Measurements from ENCODE around the gene CCDC148.

The CCDC148 gene

GRCh38 chr2:158391876-158392275, 64.7 kb downstream of the CCDC148 start:
- no peak for TF ChIP-seq CTCF (IDR thresholded peaks at IDR 0.05; ENCODE audit: control insufficient read depth, insufficient read depth, low read depth, low read length, missing control alignments)
- no peak for DNase-seq (ENCODE audit: low read depth)
- H3K4me3 ChIP-seq (ENCODE audit: control insufficient read depth, low read depth, low read length) = no peak overlapping the region

GRCh38 chr2:158391361-158391760, 65.2 kb downstream of the CCDC148 start:
- no peak for TF ChIP-seq CTCF (IDR thresholded peaks at IDR 0.05; ENCODE audit: control insufficient read depth, insufficient read depth, low read depth, low read length, missing control alignments)
- no peak overlapping the region for H3K4me3 ChIP-seq (ENCODE audit: control insufficient read depth, low read depth, low read length)
- no peak for DNase-seq (ENCODE audit: low read depth)

GRCh38 chr2:158388159-158388558, 68.4 kb downstream of the CCDC148 start:
- no peak overlapping the region for H3K4me3 ChIP-seq (ENCODE audit: control insufficient read depth, low read depth, low read length)
- no peak for TF ChIP-seq CTCF (IDR thresholded peaks at IDR 0.05; ENCODE audit: control insufficient read depth, insufficient read depth, low read depth, low read length, missing control alignments)
- DNase-seq (ENCODE audit: low read depth) = no peak

GRCh38 chr2:158385646-158386045, 70.9 kb downstream of the CCDC148 start:
- TF ChIP-seq CTCF (IDR thresholded peaks at IDR 0.05; ENCODE audit: control insufficient read depth, insufficient read depth, low read depth, low read length, missing control alignments) = no peak
- no peak overlapping the region for H3K4me3 ChIP-seq (ENCODE audit: control insufficient read depth, low read depth, low read length)
- DNase-seq (ENCODE audit: low read depth) = no peak

- TF ChIP-seq CTCF (IDR thresholded peaks at IDR 0.05; ENCODE audit: control insufficient read depth, insufficient read depth, low read depth, low read length, missing control alignments) = no peak
- DNase-seq (ENCODE audit: low read depth) = no peak
Observed at GRCh38 chr2:158381978-158382377, 74.6 kb downstream of the CCDC148 start.

GRCh38 chr2:158381205-158381604, 75.3 kb downstream of the CCDC148 start:
- no peak for DNase-seq (ENCODE audit: low read depth)
- H3K4me3 ChIP-seq (ENCODE audit: control insufficient read depth, low read depth, low read length) = no peak overlapping the region
- no peak for TF ChIP-seq CTCF (IDR thresholded peaks at IDR 0.05; ENCODE audit: control insufficient read depth, insufficient read depth, low read depth, low read length, missing control alignments)

More at GRCh38 chr2:158381978-158382377, 74.6 kb downstream of the CCDC148 start:
- no peak overlapping the region for H3K4me3 ChIP-seq (ENCODE audit: control insufficient read depth, low read depth, low read length)

GRCh38 chr2:158380746-158381145, 75.8 kb downstream of the CCDC148 start:
- DNase-seq (ENCODE audit: low read depth) = no peak
- no peak for TF ChIP-seq CTCF (IDR thresholded peaks at IDR 0.05; ENCODE audit: control insufficient read depth, insufficient read depth, low read depth, low read length, missing control alignments)
- no peak overlapping the region for H3K4me3 ChIP-seq (ENCODE audit: control insufficient read depth, low read depth, low read length)
